ENCODE measurements around the gene MRPS7.

DNA sequence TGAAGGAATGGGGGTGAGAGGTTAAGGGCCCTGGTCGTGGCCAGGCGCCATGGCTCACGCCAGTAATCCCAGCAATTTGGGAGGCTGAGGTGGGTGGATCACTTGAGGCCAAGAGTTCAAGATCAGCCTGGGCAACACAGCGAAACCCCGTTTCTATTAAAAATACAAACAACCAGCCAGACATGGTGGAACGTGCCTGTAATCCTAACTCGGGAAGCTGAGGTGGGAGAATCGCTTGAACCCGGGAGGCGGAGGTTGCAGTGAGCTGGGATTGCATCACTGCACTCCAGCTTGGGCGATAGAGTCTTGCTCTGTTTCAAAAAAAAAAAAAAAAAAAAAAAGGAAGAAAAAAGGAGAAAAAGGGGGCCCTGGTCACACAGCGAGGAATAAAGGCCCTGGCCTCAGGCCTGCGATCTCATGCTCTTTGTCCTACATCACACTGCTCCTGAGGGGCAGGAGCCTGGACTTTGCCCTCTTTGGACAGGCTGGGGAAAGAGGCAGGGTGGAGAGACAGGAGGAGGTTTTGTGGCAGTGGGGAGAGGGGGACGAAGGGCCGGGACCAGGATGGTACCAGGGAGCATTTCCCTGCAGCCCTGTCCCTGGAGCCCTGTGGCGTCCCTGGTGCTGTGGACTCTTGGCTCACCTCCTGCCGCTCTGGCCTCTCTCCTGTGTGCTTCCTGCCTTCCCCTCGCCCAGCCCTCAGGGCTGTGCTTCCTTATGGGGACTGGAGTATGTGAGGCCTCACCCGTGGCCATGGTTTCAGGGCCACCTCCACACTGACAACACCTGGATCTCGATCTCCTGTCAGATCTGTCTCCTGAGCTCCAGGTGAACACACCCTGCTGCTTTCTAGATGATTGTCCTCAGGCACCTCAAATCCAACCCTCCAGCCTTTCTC lies 47.3 kb downstream of the MRPS7 start:
- TF ChIP-seq, protein P1, sequence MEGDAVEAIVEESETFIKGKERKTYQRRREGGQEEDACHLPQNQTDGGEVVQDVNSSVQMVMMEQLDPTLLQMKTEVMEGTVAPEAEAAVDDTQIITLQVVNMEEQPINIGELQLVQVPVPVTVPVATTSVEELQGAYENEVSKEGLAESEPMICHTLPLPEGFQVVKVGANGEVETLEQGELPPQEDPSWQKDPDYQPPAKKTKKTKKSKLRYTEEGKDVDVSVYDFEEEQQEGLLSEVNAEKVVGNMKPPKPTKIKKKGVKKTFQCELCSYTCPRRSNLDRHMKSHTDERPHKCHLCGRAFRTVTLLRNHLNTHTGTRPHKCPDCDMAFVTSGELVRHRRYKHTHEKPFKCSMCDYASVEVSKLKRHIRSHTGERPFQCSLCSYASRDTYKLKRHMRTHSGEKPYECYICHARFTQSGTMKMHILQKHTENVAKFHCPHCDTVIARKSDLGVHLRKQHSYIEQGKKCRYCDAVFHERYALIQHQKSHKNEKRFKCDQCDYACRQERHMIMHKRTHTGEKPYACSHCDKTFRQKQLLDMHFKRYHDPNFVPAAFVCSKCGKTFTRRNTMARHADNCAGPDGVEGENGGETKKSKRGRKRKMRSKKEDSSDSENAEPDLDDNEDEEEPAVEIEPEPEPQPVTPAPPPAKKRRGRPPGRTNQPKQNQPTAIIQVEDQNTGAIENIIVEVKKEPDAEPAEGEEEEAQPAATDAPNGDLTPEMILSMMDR (IDR thresholded peaks at IDR 0.05), result no peak
- TF ChIP-seq POLR2A (IDR thresholded peaks at IDR 0.05), result peak in 1 of 4 donors; percentile 41
